ENCODE results near the gene FNBP1.
"Not testable (repeated sequence)": the region's sequence is repeated elsewhere in the genome, so short reads cannot be mapped to it uniquely, and the experiment has no call there.

FNBP1 gene

DNA sequence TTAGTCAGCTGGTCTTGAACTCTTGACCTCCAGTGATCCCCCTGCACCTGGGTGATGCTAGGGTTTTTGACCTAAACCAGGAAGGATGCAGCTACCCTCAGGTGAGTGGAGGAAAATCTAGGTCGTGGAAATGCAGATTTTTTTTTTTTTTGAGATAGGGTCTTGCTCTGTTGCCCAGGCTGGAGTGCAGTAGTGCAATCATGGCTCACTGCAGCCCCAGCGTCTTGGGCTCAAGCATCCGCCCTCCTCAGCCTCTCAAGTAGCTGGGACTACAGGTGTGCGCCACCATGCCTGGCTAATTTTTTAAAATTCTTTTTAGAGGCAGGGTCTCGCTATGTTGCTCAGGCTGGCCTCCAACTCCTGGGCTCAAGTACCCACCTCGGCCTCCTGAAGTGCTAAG is 51.9 kb downstream of the FNBP1 start:
- not testable (repeated sequence) for DNase-seq (ENCODE audit: low read depth)

GRCh38 chr9:129990269-129991010 is 52.5 kb downstream of the FNBP1 start:
- DNase-seq (ENCODE audit: low read depth) = no peak

GRCh38 chr9:129989740-129990139 is 53.2 kb downstream of the FNBP1 start:
- peak; percentile 40 for DNase-seq (ENCODE audit: low read depth)

DNA sequence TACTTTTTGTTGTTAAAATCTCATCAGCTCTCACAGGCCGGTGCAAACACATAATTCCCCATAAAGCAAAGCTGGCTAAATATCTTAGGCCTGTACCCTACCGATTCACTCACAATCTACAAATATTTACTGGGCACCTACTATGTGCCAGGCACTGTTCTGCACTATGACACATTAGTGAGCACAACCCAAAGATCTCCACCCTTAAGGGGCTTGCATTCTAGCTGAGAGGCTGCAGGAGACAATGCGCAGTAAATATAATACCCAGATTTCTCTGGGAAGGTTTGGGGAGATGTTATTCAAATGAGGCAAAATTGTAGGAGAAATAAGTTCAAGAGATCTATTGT is 53.7 kb downstream of the FNBP1 start:
- DNase-seq (ENCODE audit: low read depth) = no peak

- DNase-seq (ENCODE audit: low read depth) = no peak
These were observed 54.2 kb downstream of the FNBP1 start for GRCh38 chr9:129988607-129989361.

DNA sequence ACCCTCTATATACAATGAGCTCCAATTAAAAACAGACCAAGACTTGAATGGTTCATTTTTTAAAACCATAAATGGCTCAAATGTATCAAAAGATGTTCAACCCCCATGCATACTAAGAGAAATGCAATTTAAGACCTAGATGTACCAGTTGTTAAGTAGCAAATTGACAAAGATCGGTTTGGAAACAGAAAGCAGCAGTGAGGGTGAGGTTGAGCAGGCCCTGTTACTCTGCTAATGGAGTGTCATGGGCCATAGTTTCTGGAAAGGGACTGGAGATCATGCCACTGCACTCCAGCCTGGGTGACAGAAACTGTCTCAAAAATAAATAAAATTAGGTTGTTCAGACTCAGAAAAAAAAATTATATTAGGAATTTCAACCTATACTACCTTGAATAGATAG is 55.0 kb downstream of the FNBP1 start:
- DNase-seq (ENCODE audit: low read depth) = no peak

- no peak for DNase-seq (ENCODE audit: low read depth)
These were observed 55.9 kb downstream of the FNBP1 start for GRCh38 chr9:129987047-129987446.

DNA sequence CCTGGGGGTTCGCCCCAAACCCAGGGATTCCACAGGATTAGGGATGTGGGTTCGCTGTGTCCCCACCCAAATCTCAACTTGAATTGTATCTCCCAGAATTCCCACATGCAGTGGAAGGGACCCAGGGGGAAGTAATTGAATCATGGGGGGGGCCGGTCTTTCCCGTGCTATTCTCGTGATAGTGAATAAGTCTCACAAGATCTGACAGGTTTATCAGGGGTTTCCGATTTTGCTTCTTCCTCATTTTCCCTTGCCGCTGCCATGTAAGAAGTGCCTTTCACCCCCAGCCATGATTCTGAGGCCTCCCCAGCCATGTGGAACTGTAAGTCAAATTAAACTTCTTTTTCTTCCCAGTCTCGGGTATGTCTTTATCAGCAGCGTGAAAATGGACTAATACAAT is 58.4 kb downstream of the FNBP1 start:
- DNase-seq (ENCODE audit: low read depth) = not testable (repeated sequence)

- DNase-seq (ENCODE audit: low read depth) = no peak
These were observed 59.1 kb downstream of the FNBP1 start for GRCh38 chr9:129983891-129984290.

DNA sequence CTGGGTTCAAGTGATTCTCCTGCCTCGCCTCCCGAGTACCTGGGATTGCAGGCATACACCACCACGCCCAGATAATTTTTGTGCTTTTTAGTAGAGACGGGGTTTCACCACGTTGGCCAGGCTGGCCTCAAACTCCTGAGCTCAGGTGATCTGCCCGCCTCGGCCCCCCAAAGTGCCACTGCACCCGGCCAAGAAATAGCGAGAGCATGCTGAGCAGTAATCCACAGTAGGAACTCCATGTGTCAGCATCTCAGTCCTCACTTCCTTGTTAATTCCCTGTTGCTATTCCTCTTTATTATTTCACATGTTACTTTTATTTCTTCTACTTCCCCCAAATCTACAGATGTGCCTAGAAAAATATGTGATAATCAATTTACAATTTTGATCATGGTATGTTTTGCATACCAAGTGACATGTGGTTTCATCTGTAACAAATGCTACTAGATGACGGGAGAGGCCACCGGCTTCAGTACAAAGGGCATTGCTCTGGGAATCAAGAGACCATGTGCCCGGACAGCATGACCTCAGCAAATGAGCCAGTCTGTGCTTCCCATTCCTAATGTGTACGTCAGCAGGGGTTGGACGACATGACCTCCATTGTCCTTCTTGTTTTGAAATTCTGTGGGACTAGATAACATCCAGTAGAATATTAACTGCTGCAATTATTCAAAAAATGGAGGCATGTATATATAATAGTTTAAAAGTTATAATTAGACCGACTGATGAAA is 61.6 kb downstream of the FNBP1 start:
- DNase-seq (ENCODE audit: low read depth) = no peak

- DNase-seq (ENCODE audit: low read depth) = not testable (repeated sequence)
These were observed 62.8 kb downstream of the FNBP1 start for GRCh38 chr9:129980224-129980623.

DNA sequence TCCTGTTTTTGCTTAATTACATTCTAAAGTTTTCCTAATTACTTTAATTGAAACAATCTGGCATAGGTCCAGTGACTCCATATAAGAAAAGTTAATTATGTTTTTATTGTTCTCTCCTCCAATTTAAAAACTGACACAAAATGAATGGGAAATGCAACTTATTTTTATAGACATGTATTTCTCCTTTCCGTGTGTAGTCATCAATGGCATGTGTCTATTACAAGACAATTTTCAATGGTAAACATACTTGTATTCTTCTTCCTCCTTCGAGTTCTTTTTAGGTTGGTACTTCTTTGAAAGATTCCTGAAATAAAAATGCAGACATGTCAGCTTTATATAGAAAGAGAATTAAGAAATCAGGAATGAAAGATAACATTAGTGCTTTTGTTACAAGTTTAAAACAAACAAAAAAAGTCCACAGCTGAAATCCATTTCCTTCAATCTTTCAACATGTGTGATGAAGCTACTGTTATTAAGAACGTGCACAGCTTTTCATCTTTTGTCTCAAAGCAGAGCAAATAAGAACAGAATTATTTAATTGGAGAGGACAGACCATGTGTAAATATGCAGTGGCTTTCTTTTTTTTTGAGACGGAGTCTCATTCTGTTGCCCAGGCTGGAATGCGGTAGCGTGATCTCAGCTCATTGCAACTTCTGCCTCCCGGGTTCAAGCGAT is 63.8 kb downstream of the FNBP1 start:
- no peak for DNase-seq (ENCODE audit: low read depth)

GRCh38 chr9:129972816-129973215 is 70.2 kb downstream of the FNBP1 start:
- DNase-seq (ENCODE audit: low read depth) = no peak

DNA sequence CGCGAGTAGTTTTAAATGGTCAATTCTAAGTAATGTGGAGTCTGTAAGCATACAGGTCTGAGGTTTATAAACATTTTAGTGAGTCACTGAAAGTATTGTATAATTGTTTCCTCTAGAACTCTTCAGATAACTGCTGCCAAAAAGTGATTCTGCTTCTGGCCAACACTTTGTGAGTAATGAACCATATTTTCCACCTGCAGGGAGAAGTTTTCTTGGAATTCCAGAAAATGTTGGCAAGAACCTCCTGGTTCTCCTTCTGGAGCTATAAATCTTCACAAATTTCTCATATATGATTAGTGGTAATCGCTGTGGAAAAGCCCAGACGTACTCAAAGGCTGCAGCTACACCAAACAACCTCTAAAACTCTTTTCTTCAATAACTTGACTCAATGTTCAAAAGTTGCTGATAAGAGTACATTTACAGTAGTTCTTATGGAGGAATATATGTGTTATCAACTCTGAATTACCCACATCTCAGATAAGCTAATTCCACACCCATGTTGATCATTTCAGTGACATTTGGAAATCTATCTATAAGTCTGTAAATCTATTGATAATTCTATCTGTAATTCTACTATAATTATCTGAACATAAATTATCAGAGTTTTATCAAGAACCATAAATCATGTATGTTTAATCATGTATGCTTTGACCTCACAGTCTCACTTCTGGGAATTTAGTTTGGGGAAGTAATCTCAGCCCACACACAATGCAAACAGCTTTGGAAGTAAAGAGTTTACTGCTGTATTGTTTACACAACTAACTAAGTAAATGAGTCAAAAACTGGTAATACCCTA is 74.1 kb downstream of the FNBP1 start:
- DNase-seq (ENCODE audit: low read depth) = peak; percentile 82

- DNase-seq (ENCODE audit: low read depth) = peak; percentile 60
These were observed 77.9 kb downstream of the FNBP1 start for GRCh38 chr9:129964901-129965734.

- DNase-seq (ENCODE audit: low read depth) = no peak
These were observed 79.9 kb downstream of the FNBP1 start for GRCh38 chr9:129962889-129963703.

- no peak for DNase-seq (ENCODE audit: low read depth)
These were observed 80.5 kb downstream of the FNBP1 start for GRCh38 chr9:129962451-129962864.

DNA sequence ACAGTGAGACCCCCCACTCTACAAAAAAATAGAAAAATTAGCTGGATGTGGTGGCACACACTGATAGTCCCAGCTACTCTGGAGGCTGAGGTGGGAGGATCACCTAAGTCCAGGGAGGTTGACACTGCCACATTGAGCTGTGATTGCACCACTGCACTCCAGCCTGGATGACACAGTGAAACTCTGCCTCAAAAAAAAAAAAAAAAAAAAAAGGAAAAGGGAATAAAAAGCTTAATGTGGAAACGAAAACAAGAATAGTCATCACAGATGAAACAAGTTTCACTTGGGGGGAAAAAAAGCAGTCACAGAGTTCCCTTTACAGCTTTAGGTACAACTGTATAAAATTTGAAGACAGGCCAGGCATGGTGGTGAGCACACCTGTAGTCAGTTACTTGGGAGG is 84.2 kb downstream of the FNBP1 start:
- no peak for DNase-seq (ENCODE audit: low read depth)

DNA sequence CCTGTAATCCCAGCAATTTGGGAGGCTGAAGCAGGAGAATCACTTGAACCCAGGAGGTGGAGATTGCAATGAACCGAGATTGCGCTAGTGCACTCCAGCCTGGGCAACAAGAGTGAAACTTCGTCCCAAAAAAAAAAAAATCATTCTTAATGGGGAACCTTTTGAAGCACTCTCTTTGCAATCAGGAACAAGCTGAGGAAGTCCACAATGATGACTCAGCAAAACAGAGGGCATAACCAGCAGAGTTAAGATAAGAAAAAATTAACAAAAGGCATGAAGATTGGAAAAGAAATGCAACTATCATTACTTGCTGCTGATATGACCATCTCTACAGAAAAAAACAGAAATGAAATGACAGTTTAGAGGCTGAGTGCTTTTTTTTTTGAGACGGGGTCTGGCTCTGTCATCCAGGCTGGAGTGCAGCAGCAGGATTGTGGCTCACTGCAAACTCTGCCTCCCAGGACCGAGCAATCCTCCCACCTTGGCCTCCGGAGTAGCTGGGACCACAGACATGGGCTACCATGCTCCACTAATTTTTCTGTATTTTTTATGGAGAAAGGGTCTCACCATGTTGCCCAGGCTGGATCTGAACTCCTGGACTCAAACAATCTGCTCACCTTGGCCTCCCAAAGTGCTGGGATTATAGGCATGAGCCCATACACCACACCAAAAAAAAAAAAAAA is 88.0 kb downstream of the FNBP1 start:
- no peak for DNase-seq (ENCODE audit: low read depth)
